Activated CD8-positive, alpha-beta memory T cell treated with anti-CD3 and anti-CD28 coated beads for 4 hours (primary cell): Measurements from ENCODE around the gene MPP1.
"Not testable (repeated sequence)": the region's sequence is repeated elsewhere in the genome, so short reads cannot be mapped to it uniquely, and the experiment has no call there.

Experiments used
- DNase-seq, 2 donors: peaks; one replicate each; pipeline ENCODE4 v3.0.0-alpha.2; 2020; ENCODE audit warnings: low read depth in 2 of 2

The MPP1 gene

GRCh38 chrX:154804957-154805695, at the start of gene MPP1:
MPP1 (minus strand) TSS chrX:154805485; CDS start chrX:154805373, 112 bp downstream.
- DNase-seq: peak; percentile 42 to 44

- DNase-seq: no peak
Measured at GRCh38 chrX:154850957-154851611, 45.8 kb upstream of the MPP1 start.

GRCh38 chrX:154840856-154841255, 35.6 kb upstream of the MPP1 start:
- DNase-seq: no peak

- DNase-seq: no peak
Measured at GRCh38 chrX:154836163-154836562, 30.9 kb upstream of the MPP1 start.

- no peak for DNase-seq
Measured at GRCh38 chrX:154834562-154834961, 29.3 kb upstream of the MPP1 start, which contains the start of gene SMIM9. SMIM9 (minus strand) TSS chrX:154834662; CDS start chrX:154830856, 3,806 bp downstream.

GRCh38 chrX:154833746-154834274, 28.5 kb upstream of the MPP1 start:
- no peak for DNase-seq

GRCh38 chrX:154829926-154830442, 24.7 kb upstream of the MPP1 start:
- DNase-seq: no peak

- no peak for DNase-seq
Measured at GRCh38 chrX:154829134-154829533, 23.8 kb upstream of the MPP1 start.

- no peak for DNase-seq
Measured at GRCh38 chrX:154828016-154828408, 22.7 kb upstream of the MPP1 start.

GRCh38 chrX:154827194-154828015, 22.1 kb upstream of the MPP1 start:
- DNase-seq: no peak

- not testable (repeated sequence) for DNase-seq
Measured at GRCh38 chrX:154825586-154825985, 20.3 kb upstream of the MPP1 start.

GRCh38 chrX:154824638-154825037, 19.4 kb upstream of the MPP1 start:
- no peak for DNase-seq

GRCh38 chrX:154822029-154822428, 16.7 kb upstream of the MPP1 start:
- no peak for DNase-seq

- DNase-seq: no peak
Measured at GRCh38 chrX:154821523-154821922, 16.2 kb upstream of the MPP1 start.

- no peak for DNase-seq
Measured at GRCh38 chrX:154819771-154820341, 14.6 kb upstream of the MPP1 start.

GRCh38 chrX:154818916-154819770, 13.9 kb upstream of the MPP1 start:
- no peak for DNase-seq

- not testable (repeated sequence) for DNase-seq
Measured at GRCh38 chrX:154817048-154817618, 11.8 kb upstream of the MPP1 start.

- DNase-seq: not testable (repeated sequence)
Measured at GRCh38 chrX:154816326-154816898, 11.1 kb upstream of the MPP1 start.

GRCh38 chrX:154815274-154815818, 10.1 kb upstream of the MPP1 start:
- no peak for DNase-seq

- no peak for DNase-seq
Measured at GRCh38 chrX:154813801-154814200, 8.5 kb upstream of the MPP1 start.
